HG02970 (cell line): ENCODE results near the gene IPO11.
A peak's percentile ranks its signal among the peaks of the same experiment; 100 is the strongest.

Experiments used
- ATAC-seq: cut with Tn5 transposase; IDR thresholded peaks from one replicate; pipeline ENCODE4 v1.9.1; 2021; ENCODE audit warnings: mild to moderate bottlenecking, moderate library complexity, moderate number of reproducible peaks; ENCODE audit not compliant: unreplicated experiment, low FRiP score

Gene IPO11

DNA sequence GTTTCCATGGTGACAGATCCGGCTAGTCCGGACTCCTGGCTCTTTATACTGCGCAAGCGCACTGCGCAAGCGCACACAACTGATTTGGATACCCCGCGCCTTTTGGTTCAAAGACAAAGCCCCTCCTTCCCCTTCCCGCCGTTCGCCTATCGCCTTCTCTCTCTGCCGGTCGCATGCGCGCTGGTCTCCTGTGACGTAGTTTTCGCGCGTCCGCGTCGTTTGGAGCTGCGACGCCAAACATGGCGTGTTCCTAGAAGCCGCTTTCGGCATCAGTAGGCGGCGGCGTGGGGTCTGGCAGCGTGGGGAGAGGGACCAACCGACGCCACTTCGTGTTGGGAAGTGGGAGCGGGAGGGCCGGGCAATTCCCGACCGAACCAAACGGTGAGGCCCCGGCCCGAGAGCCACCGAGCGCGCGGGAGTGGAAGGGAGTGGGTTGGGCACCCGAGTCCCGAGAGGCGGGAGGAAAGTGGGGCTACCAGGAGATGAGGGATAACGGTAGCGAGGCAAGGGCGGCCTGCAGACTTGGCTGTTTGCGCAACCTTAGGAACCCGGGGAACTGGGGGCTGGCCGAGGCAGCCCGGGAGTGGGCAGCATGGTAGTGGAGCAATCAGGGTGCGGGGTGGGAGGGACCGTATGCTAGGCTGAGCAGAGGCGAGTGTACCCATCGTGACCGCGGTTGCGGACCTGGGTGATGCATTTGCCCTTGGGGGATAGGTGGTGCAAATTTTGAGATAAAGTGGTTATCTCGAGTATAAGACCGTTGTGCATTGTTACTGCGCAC lies at the start of gene IPO11:
IPO11 (plus strand) TSS at position 215 of the 781 bp plus-strand sequence. CDS start 24,517 bp downstream, outside the sequence.
- peak; percentile 99 for ATAC-seq

DNA sequence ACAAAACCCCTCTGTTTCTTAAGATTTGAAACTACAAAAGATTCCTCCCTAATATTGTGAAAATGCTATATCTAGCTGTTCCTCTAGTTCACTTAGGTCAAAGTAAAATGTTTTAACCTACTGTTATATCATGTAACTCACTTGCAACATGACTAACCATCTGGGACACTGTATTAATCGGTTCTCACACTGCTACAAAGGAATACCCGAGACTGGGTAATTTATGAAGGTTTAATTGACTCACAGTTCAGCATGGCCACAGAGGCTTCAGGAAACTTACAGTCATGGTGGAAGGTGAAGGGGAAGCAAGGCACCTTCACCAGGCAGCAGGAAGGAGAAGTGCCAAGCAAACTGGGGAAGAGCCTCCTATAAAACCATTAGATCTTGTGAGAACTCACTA lies 43.5 kb upstream of the IPO11 start:
- no peak for ATAC-seq

DNA sequence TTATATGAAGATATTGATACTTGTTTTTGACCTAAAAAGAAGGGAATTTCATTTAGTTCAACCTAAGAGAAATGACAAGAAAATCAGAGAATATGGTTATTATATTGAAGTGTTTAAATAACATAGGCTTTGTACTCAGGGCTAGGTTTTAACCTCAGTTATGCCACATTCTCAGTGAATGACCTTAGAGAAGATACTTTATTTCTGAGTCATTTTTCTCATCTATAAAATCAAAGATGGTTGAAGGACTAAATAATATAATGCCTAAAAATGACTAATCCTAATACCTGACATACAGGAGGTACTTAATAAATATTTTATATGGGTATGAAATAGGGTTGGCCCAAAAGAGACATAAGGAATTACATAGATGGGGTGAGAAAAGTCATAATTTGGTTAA lies 41.2 kb upstream of the IPO11 start:
- ATAC-seq, result no peak

DNA sequence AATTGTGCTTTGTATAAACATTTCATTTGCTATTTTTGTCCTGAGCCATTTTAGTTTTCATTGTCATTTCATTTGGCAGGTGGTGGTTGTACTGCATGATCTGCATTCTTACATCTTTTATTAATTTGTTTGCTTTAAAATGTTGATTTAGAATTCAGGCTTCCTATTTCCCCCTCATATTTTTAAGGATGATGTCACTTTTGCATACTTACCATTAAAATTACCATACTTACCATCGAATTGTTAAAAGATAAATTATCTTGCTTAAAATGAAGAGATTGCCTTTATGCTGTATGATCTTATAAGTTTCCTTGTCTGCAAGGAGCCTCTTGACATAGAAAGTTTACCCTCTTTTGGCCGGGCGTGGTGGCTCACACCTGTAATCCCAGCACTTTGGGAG lies 40.0 kb upstream of the IPO11 start:
- no peak for ATAC-seq

DNA sequence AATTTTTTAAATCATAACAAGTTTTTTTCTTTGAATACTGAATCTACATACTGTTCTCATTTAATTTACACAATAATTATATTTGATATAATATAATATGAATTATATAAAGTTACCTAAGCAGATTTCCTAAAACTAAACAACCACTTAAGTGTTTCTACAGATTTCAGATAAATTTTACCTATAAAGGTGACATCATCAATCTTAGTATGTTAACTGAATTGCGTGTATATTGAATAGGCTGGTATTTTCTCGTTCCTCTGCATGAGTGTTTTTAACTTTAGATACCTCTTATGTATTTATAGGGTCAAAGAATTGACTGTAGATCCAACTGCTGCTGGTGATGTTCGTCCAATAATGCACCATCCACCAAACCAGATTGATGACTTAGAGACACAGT lies 39.2 kb upstream of the IPO11 start:
- no peak for ATAC-seq

DNA sequence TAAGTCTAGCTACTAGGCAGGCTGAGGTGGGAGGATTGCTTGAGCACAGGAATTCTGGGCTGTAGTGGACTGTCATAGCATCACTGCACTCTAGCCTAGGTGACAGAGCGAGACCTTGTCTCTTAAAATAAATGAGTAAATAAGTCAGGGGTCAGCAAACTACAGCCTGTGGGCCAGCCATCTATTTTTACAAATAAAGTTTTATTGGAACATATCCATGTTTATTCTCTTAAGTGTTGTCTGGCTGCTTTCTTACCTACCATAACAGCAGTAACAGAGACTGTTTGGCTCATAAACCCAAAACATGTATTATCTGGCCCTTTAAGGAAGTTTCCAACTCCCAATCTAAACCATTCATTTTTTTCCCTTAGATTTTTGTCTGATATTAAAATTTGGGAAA lies 38.5 kb upstream of the IPO11 start:
- ATAC-seq, result no peak

DNA sequence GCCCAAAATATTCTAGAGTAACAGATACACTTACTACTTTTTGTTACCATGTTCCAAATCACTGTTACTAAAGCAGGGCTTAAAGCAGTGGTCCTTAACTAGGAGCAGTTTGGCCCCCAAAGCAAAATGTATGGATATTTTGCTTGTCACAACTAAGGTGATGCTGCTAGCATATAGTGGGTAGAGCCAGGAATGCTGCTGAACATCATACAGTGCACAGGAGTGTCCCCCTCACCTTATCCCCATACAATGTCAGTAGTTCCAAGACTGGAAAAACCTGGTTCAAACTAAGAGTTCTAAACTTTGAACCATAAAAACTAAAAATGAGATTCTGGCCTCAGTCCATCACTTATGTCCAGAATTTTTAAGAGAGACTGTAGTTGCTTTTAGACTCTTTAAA lies 36.9 kb upstream of the IPO11 start:
- no peak for ATAC-seq

DNA sequence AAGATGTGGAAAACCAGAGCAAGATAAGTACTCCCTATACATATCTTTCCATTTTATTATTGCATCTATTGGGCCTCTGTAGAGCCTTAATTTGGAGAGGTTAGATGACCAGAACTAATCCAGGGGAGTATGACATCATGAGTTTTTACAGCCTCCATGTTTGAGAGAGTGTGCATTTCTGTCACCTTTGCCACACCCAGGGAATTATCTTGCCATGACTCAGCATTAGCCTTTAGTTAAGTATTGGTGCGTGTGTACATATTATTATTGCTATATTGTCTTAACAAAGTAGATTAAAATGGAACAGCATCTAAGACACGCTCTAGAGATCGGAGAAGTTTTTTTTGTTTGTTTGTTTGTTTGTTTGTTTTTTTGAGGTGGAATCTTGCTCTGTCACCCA lies 36.5 kb upstream of the IPO11 start:
- no peak for ATAC-seq

DNA sequence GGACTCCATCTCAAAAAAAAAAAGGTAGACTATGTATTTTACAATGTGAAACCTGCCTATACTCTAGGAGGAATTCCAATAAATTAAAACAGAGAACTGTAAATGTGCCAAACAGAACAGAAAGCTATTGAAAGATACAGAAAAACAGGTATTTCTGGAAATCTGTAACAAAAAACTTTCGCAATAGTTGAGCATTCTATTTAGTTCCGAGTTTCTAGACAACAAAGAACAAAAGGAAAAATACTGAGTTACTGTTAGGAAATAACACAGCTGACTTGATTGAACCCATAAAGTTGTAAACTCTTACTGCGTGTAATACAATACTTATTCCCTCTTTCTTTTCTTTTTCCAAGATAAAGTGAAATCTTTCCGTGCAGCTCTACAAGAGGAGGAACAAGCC lies 27.4 kb upstream of the IPO11 start:
- ATAC-seq, result no peak

DNA sequence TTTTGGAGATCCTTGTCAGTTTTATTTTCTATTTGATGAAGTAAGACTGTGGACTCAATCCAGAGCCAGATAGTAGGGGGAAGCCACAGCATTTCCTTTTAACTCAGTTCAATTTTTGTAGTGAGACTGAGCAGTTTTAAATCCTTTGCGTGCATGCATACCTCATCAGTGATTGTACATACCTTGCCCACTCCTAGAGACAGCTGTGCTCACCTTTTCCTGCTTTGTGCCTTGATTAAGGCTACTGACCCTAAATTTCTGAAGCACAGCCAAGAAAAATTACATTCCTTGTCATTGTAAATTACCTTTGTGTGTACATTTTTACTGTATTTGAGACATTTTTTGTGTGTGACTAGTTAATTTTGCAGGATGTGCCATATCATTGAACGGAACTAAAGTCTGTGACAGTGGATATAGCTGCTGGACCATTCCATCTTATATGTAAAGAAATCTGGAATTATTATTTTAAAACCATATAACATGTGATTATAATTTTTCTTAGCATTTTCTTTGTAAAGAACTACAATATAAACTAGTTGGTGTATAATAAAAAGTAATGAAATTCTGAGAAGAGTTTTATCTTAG lies 26.7 kb upstream of the IPO11 start:
- ATAC-seq, result no peak

DNA sequence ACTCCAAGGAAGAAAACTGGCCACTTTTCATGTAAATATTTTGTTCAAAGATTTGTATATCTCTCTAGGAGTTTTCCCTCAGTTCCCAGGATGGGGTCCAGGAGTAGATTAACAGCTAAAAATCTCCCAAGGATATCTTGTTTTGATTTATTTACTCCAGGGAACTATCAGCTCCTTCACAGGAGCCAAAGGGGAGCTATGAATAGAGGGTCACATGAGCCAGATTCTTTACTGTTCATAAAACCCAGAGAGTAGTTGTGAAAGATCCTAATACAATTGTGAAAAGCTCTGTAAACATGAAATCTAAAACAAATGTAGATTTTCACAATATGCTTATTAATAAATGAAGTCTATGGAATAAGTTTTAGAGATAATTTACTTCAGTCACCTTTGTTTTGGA lies 25.7 kb upstream of the IPO11 start:
- no peak for ATAC-seq

DNA sequence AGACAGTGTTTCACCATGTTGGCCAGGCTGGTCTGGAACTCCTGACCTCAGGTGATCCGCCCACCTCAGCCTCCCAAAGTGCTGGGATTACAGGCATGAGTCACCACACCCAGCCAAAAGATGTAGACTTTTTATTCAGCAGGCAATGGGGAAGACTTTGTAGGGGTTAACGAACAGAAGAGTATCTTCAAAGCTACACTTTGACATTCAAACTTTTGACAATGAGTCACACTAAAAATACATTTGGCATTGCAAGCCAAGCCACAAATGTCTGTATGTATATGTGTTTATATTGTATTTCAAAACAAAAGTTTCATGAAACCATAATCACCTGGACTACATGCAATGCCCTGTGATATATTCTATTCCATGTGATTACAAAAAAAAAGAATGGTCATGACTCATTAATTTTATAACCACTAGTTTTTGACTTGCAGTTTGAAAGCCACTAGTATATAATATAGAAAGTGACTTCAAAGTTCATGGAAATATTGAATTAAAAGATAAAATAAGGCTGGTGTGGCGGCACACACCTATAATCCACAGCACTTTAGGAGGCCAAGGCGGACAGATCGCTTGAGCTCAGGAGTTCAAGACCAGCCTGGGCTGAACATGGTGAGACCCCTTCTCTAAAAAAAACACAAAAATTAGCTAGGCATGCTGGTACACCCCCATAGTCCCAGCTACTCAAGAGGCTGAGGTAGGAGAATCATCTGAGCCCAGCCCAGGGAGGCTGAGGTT lies 17.2 kb upstream of the IPO11 start:
- no peak for ATAC-seq

DNA sequence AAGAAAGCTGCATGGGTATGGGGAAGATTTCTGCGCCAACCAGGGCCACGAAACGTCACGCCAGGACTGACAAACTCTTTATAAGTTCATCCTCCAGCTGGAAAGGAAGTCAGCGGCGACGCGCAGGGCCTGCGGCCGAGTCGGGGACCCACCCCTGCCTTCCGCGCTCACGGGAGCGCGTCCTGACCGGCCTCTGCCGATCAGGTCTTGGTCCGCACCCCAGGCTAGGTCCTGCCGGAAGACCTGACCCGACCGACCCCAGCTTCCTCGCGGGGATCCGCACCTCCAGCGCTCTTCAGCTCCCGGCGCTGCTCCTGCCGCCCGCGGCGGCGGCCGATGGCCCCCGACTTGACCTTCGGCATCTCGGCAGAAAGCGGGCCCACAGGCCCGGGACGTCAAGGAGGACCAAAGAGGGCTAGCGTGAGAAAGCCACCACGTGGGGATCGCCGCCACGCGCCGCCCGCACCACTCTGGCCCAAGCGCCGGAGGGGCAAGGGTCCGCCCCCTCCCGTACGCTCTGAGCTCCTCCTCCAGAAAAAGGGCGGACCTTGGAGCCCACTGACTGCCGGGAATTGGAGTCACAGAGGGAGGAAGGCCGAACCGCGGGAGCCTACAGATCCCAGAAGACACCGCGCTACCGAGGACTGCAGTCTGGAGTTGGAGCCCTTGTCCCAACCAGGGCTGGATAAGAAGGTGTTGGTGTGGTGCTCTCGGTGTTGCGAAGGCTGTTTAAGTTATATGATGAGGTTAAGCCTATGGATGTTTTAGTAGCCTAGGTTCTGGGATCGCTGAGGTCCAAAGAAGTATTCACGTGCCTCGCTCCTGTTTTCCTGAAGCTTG lies 8.9 kb upstream of the IPO11 start, which contains the start of gene DIMT1:
DIMT1 (minus strand) TSS at position 495 of the 840 bp plus-strand sequence; CDS start at position 362, 133 bp downstream.
- ATAC-seq, result peak; percentile 98

DNA sequence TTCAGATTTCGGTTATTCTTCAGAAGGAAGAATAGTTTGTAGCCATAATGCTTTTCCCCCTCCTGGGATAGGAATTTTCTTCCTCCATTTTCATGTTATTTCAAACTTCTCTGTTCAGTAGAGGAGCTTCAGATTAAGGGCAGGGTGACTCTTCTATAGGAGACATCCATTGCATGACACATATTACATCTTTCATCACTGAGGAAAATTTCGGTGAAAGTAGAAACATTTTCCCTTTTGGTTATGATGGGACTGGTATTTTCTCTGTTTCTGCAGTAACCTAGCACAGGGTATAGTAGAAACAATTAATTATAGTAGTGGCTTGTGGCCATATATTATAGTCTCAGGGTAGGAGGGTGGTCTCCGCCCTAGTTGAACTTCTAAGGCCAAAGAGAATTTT lies 1.1 kb downstream of the IPO11 start:
- ATAC-seq, result no peak

DNA sequence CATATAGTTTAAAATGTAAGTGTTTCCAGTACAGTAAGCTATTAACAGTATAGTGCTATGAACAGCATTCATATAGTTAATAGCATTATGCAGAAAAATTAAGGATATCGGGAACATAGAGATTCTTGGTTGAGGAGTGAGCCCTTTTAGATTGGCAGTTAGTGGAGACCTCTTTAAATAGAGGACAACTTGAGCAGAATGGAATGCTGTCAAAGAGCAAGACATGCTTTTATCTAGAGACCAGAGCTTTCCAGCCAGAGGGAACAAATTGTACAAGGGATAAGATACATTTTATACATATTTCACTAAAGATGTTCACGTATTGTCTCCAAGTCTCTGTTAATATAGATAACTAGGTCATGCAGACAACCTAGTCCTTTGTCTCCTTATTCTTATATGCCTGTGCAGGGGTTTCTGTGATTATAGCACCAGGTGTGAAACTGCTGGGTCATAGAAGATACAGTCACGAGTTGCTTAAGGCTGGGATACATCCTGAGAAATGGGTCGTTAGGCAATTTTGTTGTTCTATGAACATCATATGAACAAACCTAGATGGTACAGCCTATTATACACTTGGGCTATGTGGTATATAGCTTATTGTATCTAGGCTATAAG lies 6.0 kb downstream of the IPO11 start:
- no peak for ATAC-seq

DNA sequence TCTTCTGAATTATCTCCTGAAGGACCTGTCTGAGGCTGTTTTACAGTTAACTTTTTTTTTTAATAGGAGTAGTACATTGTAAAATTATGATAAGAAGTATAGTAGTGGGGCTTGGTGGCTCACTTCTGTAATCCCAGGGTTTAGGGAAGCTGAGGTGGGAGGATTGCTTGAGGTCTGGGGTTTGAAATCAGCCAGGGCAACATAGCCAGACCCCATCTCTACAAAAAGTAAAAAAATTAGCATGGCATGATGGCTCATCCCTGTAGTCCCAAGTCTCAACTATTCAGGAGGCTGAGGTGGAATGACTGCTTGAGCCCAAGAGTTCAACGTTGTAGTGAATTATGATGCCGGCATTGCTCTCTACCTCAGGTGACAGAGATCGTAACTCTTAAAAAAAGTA lies 7.0 kb downstream of the IPO11 start:
- ATAC-seq, result no peak

DNA sequence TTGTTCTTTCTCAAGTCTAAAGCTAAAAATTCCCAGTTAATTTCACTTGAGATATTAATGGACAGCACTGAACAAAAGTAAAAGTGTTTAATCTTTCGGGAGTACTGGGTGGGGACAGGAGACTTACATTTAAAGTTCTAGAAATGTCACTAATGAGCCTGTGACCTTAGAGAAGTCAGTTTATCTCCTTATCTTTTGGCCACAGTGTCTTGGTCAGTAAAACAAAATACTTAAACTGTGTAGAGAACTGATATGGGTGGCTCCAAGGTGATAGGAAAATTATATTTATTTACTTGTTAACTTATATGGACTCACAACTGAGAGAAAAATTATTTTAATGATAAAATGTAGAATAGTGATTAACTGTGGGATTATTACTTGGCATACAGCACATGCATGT lies 8.9 kb downstream of the IPO11 start:
- no peak for ATAC-seq

DNA sequence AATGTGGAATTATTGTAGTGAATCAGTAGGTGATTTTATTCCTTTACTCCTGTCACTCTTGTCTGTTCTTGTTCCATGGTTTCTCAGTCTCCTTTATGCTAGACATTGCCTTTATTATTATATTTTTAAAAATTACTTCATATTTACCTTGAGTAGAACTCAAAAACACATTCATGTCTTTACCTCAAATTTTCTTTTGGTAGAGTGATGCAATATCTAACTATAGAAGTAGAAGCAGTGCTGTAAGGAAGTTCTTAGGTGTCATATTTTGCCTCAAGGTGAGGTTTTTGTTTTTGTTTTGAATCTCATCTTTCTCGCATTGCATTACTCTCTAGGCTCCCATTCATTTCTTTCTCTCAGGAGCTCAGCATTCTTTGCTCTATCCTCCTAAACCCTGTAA lies 12.2 kb downstream of the IPO11 start:
- ATAC-seq, result no peak

DNA sequence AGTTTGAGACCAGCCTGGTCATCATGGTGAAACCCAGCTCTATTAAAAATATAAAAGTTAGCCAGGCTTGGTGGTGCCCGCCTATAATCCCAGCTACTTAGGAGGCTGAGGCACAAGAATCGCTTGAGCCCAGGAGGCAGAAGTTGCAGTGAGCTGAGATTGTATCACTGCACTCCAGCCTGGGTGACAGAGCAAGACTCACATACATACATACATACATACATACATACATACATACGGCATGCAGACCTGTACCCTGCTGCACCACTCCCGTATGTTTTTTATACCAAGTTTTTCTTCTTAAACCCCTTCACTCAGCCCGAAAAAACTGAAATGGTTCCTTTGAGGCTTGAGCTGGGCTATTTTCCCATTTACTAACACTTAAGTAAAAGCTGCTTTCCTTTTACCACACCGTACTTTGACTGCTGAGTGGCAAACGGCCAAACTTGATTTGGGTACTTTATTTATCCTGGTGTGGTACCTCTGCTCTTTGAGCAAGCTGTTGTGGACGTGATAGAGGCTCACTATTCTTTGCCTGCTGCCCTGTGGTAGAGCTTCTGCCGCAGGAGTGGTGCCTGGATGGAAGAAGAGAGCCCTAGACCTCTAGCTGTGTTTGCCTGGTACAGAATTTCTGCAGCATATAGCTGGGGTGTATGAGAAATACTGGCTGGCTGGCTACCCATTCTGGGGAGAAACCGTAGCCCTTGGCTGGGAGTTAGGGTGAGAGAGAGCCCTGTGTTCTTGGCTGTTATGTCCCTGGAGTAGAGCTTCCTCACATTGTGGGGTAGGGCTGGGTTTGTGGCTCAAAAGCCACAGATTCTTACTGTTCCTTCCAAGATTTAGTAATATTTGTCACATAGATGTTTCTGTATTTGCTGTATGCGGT lies 19.4 kb downstream of the IPO11 start:
- ATAC-seq, result no peak
